Amniotic stem cell (primary cell): ENCODE results near the gene RGS7.
A peak's percentile ranks its signal among the peaks of the same experiment; 100 is the strongest.

Source experiments
- DNase-seq: peaks from one replicate; lab custom pipeline; 2025; lab: John Stamatoyannopoulos, UW

Gene RGS7

GRCh38 chr1:240831922-240832321, 525.1 kb downstream of the RGS7 start:
- DNase-seq: no peak

DNA sequence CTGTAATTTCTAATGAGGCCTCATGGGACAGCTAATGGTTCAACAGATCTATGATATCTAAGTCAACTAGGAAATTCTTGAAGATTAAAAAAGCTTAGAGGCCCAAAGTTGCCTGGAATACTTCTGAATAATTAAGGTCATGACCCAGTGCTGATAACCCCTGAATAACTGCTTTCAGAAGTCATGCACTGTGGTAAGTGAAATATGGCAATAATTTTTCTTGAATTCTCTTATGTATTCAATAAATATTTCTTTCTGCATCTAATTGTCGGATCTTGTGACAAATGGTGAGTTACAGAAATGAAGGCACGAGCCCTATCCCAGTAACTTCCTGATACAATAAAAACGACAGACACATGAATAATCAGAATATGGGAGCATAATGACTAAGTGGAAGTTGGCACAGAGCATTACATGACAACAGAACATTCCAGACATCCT, 525.8 kb downstream of the RGS7 start:
- DNase-seq: peak; percentile 12

DNA sequence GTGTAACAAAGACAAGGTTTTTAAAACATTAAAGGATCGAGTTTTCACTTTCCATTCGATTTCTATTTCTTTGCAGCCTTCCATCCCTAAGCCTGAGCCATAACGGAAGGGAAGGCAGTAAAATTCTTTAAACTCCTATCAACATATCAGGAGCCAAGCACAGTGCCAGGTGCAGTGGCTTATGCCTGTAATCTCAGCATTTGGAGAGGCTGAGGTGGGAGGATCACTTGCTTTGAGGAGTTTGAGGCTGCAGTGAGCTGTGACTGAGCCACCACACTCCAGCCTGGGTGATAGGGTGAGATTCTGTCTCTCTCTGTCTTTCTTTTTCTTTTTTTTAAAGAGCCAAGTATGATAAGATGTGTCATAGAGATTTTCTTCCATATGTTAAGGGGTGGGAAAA, 527.5 kb downstream of the RGS7 start:
- DNase-seq: no peak

GRCh38 chr1:240827786-240828185, 529.2 kb downstream of the RGS7 start:
- DNase-seq: no peak

- no peak for DNase-seq
These were observed 532.8 kb downstream of the RGS7 start for GRCh38 chr1:240824238-240824637.

- no peak for DNase-seq
These were observed 533.6 kb downstream of the RGS7 start for GRCh38 chr1:240823357-240823756.

GRCh38 chr1:240821925-240822324, 535.1 kb downstream of the RGS7 start:
- DNase-seq: no peak

- no peak for DNase-seq
These were observed 536.2 kb downstream of the RGS7 start for GRCh38 chr1:240820816-240821215.

- no peak for DNase-seq
These were observed 540.5 kb downstream of the RGS7 start for GRCh38 chr1:240816472-240816871.

DNA sequence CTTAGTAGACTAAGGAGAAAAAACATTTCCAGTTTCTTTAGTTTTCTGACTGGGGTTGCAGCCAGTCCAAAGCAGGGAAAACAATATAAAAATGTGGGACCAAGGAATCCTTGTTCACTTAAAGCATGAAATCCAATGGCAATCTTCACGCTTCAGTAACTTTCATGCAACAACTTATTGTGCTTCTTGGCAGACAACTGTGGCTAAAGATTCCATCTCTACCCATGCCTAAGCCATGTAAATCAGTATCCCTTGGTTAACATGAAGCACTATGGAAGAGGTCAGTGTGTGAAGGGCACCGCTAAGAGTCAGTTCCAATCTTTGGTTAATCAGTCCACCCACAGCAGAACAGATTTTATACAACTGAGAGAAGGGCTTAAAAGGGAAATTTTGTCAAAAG, 543.3 kb downstream of the RGS7 start:
- no peak for DNase-seq

DNA sequence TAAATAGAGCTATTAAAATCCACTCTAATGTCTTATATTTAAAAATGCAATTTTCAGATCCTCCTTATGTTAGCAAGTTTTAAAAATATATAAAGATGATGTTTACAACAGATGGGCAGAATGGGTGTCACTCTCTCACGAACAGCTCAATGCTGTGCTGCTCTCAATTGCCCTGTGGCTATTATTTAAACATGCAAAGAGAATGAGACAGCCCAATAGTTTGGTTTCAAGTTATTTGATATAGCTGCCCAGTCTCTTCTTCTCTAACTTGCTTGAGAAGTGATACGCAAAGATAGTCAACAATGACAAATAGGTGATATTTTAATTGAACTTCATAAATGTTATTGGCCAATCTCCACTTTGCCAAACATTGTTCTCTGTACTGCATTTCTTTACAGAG, 545.7 kb downstream of the RGS7 start:
- DNase-seq: no peak

- no peak for DNase-seq
These were observed 548.6 kb downstream of the RGS7 start for GRCh38 chr1:240808381-240808780.

DNA sequence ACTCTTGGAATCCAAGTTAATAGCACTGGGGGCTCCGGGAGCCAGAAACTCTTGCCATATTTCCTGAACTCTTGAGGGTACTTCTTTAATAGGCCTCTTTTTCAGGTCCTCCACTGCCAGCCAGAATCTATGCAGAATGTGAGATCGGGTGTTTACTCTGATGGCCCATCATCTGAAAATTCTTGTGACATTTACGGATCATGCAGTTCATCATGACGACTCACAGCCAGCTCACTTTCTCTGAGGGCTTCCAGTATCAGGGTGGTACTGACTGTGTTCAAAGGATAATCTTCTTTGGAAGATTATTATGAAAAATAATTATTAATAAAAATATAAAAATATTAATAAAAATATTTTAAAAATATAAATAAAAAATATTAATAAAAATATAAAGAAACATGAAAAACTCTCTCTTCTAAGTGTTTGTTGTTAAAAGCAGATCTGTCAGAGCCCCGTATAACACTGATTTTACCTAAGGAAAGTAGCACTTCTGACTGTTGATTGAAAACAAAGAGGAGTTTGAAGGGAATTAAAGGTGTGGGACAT, 550.7 kb downstream of the RGS7 start:
- no peak for DNase-seq

DNA sequence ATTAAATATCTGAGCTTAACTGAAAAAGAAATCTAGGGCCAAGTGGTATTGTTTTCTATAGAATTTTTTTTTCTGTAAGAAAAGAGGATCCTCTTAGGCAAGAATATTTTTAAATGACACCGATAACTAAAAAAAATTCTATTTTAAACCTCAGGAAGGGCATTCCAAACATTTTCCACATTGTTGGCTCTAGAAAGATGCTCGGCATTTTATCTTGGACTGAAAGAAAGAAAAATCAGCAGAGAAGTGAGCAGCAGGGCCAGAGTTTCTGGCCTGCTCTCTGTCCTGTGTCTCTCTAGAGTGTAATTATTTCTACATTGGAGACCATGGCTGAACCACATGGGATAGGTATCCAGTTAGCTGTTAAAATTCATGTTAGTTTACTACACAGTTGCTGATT, 552.5 kb downstream of the RGS7 start:
- peak; percentile 10 for DNase-seq

DNA sequence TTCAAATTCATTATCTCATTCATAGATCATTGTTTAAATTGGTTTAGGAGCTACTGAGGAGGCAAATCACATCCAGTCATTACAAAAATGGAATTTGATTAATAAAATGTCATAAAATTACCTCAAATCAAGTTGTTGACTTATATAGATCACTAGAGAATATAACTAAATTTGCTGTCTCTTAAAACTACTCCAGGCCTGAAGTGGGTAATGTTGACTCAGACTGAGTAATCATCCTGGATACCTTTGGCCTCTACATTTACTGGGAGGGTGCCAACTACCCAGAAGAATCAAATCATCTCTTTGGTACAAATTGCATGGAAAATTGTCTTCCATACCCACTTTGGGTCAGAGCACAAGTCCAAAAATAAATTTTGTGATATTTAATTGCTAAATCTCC, 553.9 kb downstream of the RGS7 start:
- DNase-seq: peak; percentile 21

GRCh38 chr1:240802271-240802670, 554.7 kb downstream of the RGS7 start:
- DNase-seq: no peak

GRCh38 chr1:240801442-240801841, 555.6 kb downstream of the RGS7 start:
- no peak for DNase-seq

DNA sequence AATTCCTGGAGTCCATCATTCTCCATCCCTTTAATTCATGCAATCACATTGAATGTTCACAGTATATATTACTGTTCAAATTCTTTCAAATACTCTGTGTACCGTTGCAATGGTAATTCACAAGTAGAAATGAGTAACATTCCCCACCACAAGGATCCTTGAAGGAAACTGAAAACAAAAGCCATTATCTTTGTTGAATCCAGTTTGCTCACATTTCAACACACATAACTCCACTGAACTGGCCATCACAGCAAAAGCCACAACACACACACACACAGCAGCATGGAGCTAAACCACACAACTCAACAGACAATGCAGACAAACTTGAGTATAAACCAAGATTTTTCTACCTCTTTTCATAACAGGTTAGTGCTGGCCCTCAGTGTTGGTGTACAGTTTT, 556.7 kb downstream of the RGS7 start:
- no peak for DNase-seq

DNA sequence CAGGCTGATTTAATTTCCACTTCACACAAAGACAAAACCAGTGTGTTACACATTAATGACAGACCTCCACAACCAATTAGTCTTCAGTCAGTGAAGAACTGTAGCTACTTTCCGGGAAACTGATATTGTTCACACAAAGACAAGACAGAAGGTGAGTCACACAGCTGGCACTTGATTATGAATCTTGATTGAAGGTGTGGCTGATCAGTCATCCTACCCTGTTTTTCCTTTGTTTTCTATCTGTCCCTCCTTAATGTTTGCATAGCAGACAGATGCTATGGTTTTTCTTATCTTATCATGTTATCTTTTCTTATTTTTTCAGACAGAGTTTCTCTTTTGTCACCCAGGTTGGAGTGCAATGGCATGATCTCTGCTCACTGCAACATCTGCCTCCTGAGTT, 560.0 kb downstream of the RGS7 start:
- DNase-seq: no peak

GRCh38 chr1:240794046-240794843, 562.8 kb downstream of the RGS7 start:
- no peak for DNase-seq

DNA sequence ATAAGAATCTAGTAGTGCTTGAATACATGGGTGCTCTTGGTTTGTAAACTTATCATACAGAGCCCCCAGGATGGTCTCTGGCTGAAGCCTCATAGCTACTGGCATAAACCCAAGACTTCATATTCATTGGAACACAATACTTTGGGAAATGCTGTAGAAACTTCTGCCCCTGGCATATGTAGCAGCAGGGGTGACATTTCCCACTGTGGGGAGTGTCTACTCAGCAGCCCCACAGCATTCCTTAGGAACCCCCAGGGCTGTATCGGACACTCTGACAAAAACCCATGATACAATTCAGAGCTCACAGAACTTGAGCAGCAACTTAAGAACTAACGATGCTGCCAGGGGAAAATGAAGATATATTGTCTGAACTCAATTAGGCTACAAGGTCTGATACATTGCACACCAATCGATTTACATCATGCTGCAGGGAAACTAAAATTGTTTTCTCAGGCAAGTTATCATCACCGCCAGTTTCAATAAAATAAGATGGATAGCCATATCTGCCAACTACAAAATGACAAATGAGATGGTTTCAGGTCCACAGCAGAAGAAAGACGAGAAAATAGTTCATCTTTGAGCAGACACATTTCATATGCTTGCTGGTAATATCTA, 564.0 kb downstream of the RGS7 start:
- DNase-seq: no peak

DNA sequence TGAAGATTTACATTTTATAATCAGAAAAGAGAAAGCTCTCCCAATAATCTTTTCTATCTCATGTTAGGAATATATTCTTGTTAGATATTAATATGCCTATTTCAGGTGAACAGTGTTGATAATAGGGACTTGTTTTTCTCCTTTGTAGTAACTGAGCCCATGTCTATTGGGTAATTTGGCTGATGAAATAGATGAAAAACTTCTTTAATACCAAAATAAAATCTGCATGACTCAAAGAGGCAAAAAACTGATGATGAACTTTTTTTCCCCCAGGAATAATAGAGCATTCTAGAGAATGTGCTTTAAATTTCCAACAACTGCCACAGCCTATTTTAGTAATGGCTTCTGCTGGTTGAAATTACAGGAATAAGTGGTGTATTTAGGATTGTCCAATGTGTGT, 566.1 kb downstream of the RGS7 start:
- DNase-seq: no peak

DNA sequence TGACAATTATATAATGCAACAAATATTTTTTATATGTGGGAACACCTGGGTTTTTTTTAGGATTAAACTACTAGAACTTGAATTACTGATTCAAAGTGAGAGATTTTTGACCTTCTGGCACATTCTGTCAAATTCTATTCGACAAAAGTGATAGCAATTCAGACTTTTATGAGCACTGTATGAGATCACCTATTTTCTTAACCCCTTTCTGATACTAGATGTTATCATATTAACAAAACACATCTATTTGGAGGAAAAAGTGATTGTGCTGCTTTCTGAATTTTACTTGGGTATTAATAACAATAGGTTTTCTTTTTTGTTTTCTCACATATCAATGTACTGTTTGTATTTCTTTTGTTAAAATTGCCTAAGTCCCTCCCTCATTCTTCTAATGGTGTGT, 570.1 kb downstream of the RGS7 start:
- no peak for DNase-seq

DNA sequence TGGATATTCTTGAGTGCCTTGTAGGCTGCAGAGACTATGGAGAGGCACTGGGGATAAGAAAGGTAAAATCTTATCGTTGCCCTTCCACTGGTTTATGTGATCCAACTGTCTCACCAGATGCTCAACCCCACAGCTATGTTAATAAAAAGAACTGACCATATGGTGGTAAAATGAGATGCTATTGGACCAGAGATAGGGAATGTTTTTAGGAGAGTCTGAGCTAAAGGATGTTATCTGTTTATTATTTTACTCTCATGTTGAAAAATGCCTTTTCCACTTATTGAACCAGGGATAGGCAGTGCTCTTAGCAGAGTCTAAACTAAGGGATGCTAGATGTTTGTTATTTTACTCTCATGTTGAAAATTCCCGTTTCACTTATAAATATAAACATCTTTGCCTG, 572.2 kb downstream of the RGS7 start:
- no peak for DNase-seq
